Brain microvascular endothelial cell (primary cell): ENCODE data around the gene DHRS7B.
"Not testable (repeated sequence)": the region's sequence is repeated elsewhere in the genome, so short reads cannot be mapped to it uniquely, and the experiment has no call there.

Experiments
- DNase-seq: peaks from one replicate; pipeline ENCODE4 v3.0.0-alpha.2; 2020
- H3K27ac ChIP-seq: fragments of 250-450 bp; sonication (Bioruptor Pico); 2 replicates; pipeline ENCODE4 v1.5.1; 2020; ENCODE audit warnings: mild to moderate bottlenecking, moderate library complexity
- H3K27me3 ChIP-seq: fragments of 250-450 bp; sonication (Bioruptor Pico); replicated peaks from 2 replicates; pipeline ENCODE4 v1.5.1; 2020; ENCODE audit warnings: mild to moderate bottlenecking
- H3K36me3 ChIP-seq: fragments of 250-450 bp; sonication (Bioruptor Pico); replicated peaks from 2 replicates; pipeline ENCODE4 v1.5.1; 2020; ENCODE audit warnings: mild to moderate bottlenecking
- H3K4me3 ChIP-seq: 2 replicates; pipeline ENCODE4 v1.5.1; 2011; ENCODE audit warnings: low read depth, mild to moderate bottlenecking, control low read depth, low read length, moderate library complexity
- CTCF ChIP-seq: IDR thresholded peaks from 2 replicates; pipeline ENCODE4 v1.5.1; 2011; ENCODE audit warnings: low read depth, mild to moderate bottlenecking, moderate library complexity, low read length, control low read depth, inconsistent platforms; ENCODE audit errors: missing control alignments
- in situ Hi-C: cut with HindIII; loops from 2 replicates; pipeline ENCODE4 v1.10.0; 2017; ENCODE audit warnings: low sequenced_read_pairs, low pct_ligation_motif_present

Gene DHRS7B

GRCh38 chr17:21126645-21127508, at the start of gene DHRS7B:
DHRS7B (plus strand) TSS chr17:21126964; CDS start chr17:21126972, 8 bp downstream.
- no peak for TF ChIP-seq CTCF

GRCh38 chr17:21077281-21077680, 49.5 kb upstream of the DHRS7B start:
- H3K27ac ChIP-seq: no peak overlapping the region
- H3K27me3 ChIP-seq: no peaks in the 10 kb centered on the region
- no peaks in the 10 kb centered on the region for H3K36me3 ChIP-seq
- in situ Hi-C loops: no loop called here
- H3K4me3 ChIP-seq: no peak overlapping the region
- TF ChIP-seq CTCF: no peak
- DNase-seq: no peak

More at GRCh38 chr17:21126645-21127508, at the start of gene DHRS7B:
- H3K27me3 ChIP-seq: no peaks in the 10 kb centered on the region
- H3K27ac ChIP-seq: peak within 1 kb of the TSS; percentile 64
- H3K36me3 ChIP-seq: no peaks in the 10 kb centered on the region
- peak; percentile 89 for DNase-seq
- peak within 1 kb of the TSS; percentile 95 for H3K4me3 ChIP-seq
- in situ Hi-C loops: no loop called here

- Histone ChIP-seq H3K4me3 (no peak overlapping the region), H3K27me3 (no peaks in the 10 kb centered on the region), H3K27ac (no peak overlapping the region), H3K36me3 (no peaks in the 10 kb centered on the region)
- no peak for TF ChIP-seq CTCF
- no peak for DNase-seq
- in situ Hi-C loops: no loop called here
Measured at GRCh38 chr17:21078016-21078780, 48.6 kb upstream of the DHRS7B start.

- DNase-seq: no peak
- Histone ChIP-seq H3K27ac (no peak overlapping the region), H3K4me3 (no peak overlapping the region), H3K27me3 (no peaks in the 10 kb centered on the region), H3K36me3 (no peaks in the 10 kb centered on the region)
- no peak for TF ChIP-seq CTCF
- in situ Hi-C loops: no loop called here
Measured at GRCh38 chr17:21079196-21079595, 47.6 kb upstream of the DHRS7B start.

- no peaks in the 10 kb centered on the region for H3K27me3 ChIP-seq
- TF ChIP-seq CTCF: no peak
- H3K4me3 ChIP-seq: no peak overlapping the region
- H3K36me3 ChIP-seq: no peaks in the 10 kb centered on the region
- in situ Hi-C loops: no loop called here
- no peak overlapping the region for H3K27ac ChIP-seq
- no peak for DNase-seq
Measured at GRCh38 chr17:21082001-21082436, 44.7 kb upstream of the DHRS7B start.

- DNase-seq, H3K36me3 ChIP-seq, H3K27ac ChIP-seq, H3K27me3 ChIP-seq, in situ Hi-C loops, H3K4me3 ChIP-seq: not testable (repeated sequence)
Measured at GRCh38 chr17:21085280-21085679, 41.5 kb upstream of the DHRS7B start.
